COLO668 (cell line): ENCODE results near the gene ALKBH3.

ENCODE experiments used
- DNase-seq: peaks from one replicate; lab custom pipeline; 2025; ENCODE audit not compliant: unreplicated experiment; lab: John Stamatoyannopoulos, UW

Gene ALKBH3

GRCh38 chr11:43957571-43957970 is 76.9 kb downstream of the ALKBH3 start:
- DNase-seq: no peak

DNA sequence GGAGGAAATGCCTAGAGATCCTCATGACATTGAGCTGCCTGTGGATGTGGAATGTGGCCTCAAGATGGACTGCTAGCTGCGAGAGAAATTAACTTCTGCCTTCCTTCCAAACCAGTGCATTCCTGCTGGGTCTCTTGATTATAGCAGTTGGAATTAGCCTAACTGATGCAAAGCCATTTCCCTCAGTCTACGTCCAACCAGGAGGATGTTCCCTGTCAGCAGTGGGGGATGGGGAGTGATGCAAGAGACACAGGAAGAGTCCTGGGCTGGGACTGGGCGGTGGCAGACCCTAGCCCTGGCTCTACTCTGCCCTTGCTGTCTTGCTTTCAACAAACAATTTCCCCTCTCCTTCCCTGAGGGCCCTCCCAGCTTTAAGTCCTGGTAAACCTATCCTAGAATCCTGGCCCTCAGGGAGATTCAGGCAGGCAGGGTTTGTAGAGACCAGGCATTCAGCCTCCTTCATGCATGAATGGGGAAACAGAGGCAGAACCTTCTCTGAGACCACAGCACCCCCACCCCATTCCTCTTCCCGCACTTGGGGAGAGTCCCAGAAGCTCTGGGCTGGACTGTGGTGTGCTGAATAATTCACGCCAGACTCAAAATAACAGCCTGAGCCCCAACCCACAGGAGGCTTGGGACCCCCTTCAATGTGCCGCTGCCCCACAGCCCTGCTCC is 78.8 kb downstream of the ALKBH3 start:
- DNase-seq: no peak

- DNase-seq: no peak
Observed at GRCh38 chr11:43962383-43963278, 82.0 kb downstream of the ALKBH3 start.

- DNase-seq: no peak
Observed at GRCh38 chr11:43963279-43963620, 82.6 kb downstream of the ALKBH3 start.

DNA sequence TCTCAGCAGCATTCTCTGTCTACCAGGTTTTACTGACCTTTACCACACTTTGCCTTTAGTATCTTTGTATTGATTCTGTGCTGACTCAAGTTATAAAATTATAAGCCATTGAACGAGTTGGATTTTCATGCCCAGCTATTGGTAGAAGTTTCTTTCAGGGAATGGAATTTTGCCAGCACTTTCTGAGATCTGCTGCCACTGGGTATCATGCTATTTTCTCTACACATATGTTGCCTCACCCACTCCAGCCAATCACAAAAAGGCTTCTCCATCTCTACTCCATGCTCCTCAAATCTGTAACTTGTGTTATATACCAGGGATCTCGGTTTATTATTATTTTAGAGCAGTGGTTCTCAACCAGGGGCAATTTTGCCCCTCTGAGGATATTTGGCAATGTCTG is 87.0 kb downstream of the ALKBH3 start:
- no peak for DNase-seq

DNA sequence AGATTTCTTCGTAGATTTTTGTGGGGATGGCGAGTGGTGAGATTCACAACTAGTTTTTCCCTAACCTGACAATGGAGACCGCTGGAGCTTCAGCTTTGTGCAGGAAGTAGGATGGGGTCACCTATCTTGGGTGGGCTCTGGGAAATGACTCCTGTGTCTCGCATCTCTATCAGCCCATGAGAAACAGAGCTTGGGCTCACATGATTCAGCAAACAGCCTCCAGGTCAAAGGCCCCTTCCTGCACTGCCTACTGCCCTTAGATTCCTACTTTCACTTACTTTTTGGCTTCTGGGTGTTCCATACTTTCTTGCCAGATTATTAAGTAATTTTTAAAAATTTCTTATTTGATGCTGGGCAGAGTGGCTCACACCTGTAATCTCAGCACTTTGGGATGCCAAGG is 88.1 kb downstream of the ALKBH3 start:
- DNase-seq: no peak

DNA sequence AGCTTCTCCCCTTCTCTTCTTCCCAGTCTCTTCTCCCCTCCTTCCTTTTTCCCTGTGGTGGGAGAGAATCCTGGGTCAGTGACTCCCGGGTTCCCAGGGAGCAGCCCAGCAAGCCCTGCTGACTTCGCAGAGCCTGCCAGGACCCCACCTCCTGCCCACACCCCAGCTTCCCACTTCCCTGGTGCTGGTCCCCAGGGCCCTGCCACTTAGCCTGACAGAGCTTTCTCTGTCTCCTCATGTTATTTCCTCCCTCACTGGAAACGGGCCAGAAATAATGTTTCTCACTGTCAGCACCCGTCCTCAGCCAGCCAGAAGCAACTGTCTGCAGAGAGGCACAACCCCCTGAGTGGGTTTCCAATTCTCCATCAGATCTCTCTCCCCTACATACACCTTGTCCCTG is 88.9 kb downstream of the ALKBH3 start:
- DNase-seq: no peak
